HUES64 (cell line): ENCODE measurements around the gene HBB.

Experiments used
- H3K27ac ChIP-seq: 2 replicates; pipeline ENCODE4 v1.7.0; 2013; ENCODE audit warnings: low read depth, low read length, inconsistent platforms
- H3K27me3 ChIP-seq: 2 replicates; pipeline ENCODE4 v1.6.1; 2013; ENCODE audit warnings: mild to moderate bottlenecking, low read length; ENCODE audit not compliant: insufficient read depth
- H3K36me3 ChIP-seq: 2 replicates; pipeline ENCODE4 v1.6.1; 2013; ENCODE audit warnings: mild to moderate bottlenecking, low read length; ENCODE audit not compliant: insufficient read depth
- H3K4me1 ChIP-seq: 2 replicates; pipeline ENCODE4 v1.6.1; 2013; ENCODE audit warnings: mild to moderate bottlenecking, low read length, moderate library complexity; ENCODE audit not compliant: insufficient read depth
- H3K4me3 ChIP-seq: 2 replicates; pipeline ENCODE4 v1.5.1; 2013; ENCODE audit warnings: mild to moderate bottlenecking, low read length, moderate library complexity
- H3K9ac ChIP-seq: 2 replicates; pipeline ENCODE4 v1.6.1; 2013; ENCODE audit warnings: mild to moderate bottlenecking, low read depth, low read length
- H3K9me3 ChIP-seq: 2 replicates; pipeline ENCODE4 v1.6.1; 2013; ENCODE audit warnings: low read depth, low read length; ENCODE audit not compliant: insufficient read depth
- WGBS: fragments of 150-250, 120-280 bp; methylation state at CpG from one replicate; pipeline ENCODE4 v1.1.7; 2013; ENCODE audit warnings: missing lambda C conversion rate; 5-methylcytosine and 5-hydroxymethylcytosine counted together

Gene HBB

DNA sequence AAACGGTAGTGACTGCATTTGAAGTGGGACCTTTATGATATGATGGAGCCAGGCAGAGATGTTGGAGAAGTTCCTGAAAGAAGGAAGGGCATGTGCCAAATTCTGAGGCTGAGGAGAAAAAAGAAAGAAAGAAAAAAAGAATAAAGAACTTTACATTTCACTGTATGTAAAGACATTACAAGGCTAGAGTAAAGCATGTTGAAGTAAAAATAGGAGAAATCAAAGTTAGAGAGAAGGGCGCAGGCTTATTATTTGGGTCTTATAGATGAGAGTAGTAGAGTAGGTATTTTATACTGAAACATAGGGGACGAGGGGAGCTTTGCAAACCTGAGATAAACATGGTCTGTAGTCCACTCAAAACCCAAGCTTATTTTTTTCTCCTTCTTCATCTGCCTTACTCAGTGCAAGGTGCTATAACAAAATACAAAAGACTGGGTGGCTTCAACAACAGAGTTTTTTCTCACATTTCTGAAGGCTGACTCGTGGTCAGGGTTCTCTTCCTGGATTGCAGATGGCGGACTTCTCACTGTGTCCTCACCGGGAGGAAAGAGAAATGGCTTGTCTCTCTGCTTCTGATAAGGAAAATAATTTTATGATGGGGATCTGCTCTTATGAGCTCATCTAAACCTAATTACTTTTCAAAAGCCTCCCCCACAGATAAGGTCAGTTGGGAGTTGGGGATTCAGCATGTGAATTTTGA is 20.1 kb upstream of the HBB start:
- Histone ChIP-seq H3K9me3 (no peaks in the 10 kb centered on the region), H3K36me3 (no peaks in the 10 kb centered on the region), H3K9ac (no peak overlapping the region), H3K4me3 (no peak overlapping the region), H3K4me1 (no peaks in the 10 kb centered on the region), H3K27me3 (no peaks in the 10 kb centered on the region), H3K27ac (no peak overlapping the region)
- 95% methylated on average over 6 of the region's 6 CpGs for WGBS

DNA sequence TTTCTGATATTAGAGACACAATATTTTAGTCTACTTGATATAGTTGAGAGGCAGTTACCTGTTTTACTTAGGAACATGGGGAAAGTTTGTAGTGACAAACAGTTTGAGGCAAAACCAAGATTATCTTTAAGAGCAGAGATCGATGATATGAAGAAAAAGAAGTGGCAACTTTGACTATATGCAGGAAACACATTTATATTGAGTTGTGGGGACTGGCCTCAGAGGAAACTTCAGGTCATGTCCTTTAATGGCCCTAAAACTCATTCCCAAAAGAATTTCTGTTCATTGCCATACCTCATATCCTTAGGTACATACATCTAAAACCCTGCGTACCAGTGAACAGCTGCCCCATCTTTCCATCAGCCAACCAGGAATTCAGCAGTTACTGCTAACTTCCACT is 18.3 kb upstream of the HBB start:
- Histone ChIP-seq H3K4me3 (no peak overlapping the region), H3K36me3 (no peaks in the 10 kb centered on the region), H3K9me3 (no peaks in the 10 kb centered on the region), H3K9ac (no peak overlapping the region), H3K27ac (no peak overlapping the region), H3K27me3 (no peaks in the 10 kb centered on the region), H3K4me1 (no peaks in the 10 kb centered on the region)
- WGBS = 93% methylated on average over 2 of the region's 2 CpGs

- no peak overlapping the region for H3K9ac ChIP-seq
- no peaks in the 10 kb centered on the region for H3K9me3 ChIP-seq
- H3K27ac ChIP-seq = no peak overlapping the region
- H3K36me3 ChIP-seq = no peaks in the 10 kb centered on the region
- no peaks in the 10 kb centered on the region for H3K27me3 ChIP-seq
- no peak overlapping the region for H3K4me3 ChIP-seq
- 94% methylated on average over 4 of the region's 4 CpGs for WGBS
- H3K4me1 ChIP-seq = no peaks in the 10 kb centered on the region
Observed at GRCh38 chr11:5243816-5244180, 16.9 kb upstream of the HBB start.

GRCh38 chr11:5242933-5243815 is 16.3 kb upstream of the HBB start:
- no peak overlapping the region for H3K27ac ChIP-seq
- H3K4me1 ChIP-seq = no peaks in the 10 kb centered on the region
- no peaks in the 10 kb centered on the region for H3K36me3 ChIP-seq
- WGBS = 92% methylated on average over 7 of the region's 7 CpGs
- no peaks in the 10 kb centered on the region for H3K9me3 ChIP-seq
- no peak overlapping the region for H3K4me3 ChIP-seq
- no peaks in the 10 kb centered on the region for H3K27me3 ChIP-seq
- H3K9ac ChIP-seq = no peak overlapping the region

DNA sequence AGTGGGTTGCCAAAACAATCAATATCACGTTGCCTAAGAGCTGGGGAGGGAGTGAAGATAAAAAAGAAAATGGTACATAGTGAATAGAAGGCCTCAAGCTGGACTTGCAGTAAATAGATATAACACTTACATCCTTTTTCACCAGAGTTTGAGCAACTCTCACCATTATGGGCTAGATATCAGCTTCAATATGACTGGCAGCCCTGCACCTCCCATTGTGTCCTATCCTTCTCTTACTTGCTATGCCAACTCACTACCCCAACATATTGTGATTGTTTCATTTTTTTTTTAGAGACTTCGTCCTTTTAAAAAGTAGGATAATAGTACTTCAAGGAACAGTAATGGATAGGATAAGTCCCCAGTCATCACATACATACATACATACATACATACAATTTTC is 15.3 kb upstream of the HBB start:
- H3K9ac ChIP-seq = no peak overlapping the region
- no peaks in the 10 kb centered on the region for H3K36me3 ChIP-seq
- no peak overlapping the region for H3K27ac ChIP-seq
- WGBS = 91% methylated on average over 1 of the region's 2 CpGs
- no peaks in the 10 kb centered on the region for H3K9me3 ChIP-seq
- no peaks in the 10 kb centered on the region for H3K27me3 ChIP-seq
- no peak overlapping the region for H3K4me3 ChIP-seq
- H3K4me1 ChIP-seq = no peaks in the 10 kb centered on the region

GRCh38 chr11:5241458-5241857 is 14.6 kb upstream of the HBB start:
- H3K9me3 ChIP-seq = no peaks in the 10 kb centered on the region
- no peaks in the 10 kb centered on the region for H3K4me1 ChIP-seq
- 90% methylated on average over 3 of the region's 3 CpGs for WGBS
- no peaks in the 10 kb centered on the region for H3K36me3 ChIP-seq
- no peak overlapping the region for H3K9ac ChIP-seq
- no peaks in the 10 kb centered on the region for H3K27me3 ChIP-seq
- no peak overlapping the region for H3K4me3 ChIP-seq
- no peak overlapping the region for H3K27ac ChIP-seq

- Histone ChIP-seq H3K4me3 (no peak overlapping the region), H3K9me3 (no peaks in the 10 kb centered on the region), H3K27me3 (no peaks in the 10 kb centered on the region), H3K9ac (no peak overlapping the region), H3K36me3 (no peaks in the 10 kb centered on the region), H3K4me1 (no peaks in the 10 kb centered on the region), H3K27ac (no peak overlapping the region)
- WGBS = 90% methylated on average over 2 of the region's 2 CpGs
Observed at GRCh38 chr11:5240458-5240857, 13.6 kb upstream of the HBB start.

DNA sequence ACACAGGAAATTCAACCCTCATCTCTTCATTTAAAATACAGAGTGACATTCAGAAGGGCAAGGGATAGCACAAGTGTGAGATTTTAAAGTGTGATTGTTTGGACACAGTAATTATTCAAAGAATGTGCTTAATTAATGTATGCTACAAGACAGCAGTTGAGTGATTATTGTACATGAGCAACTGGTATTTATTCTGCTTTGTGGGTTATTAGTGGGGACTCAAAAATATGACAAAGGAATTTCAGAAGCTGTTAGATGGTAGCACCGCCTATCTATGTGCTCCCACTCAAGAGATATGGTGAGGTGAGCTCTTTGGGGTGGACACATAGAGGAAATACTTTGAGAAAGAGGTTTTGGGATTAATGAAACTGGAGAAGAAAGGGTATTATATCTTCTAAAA is 13.2 kb upstream of the HBB start:
- no peak overlapping the region for H3K4me3 ChIP-seq
- no peak overlapping the region for H3K9ac ChIP-seq
- no peaks in the 10 kb centered on the region for H3K36me3 ChIP-seq
- no peaks in the 10 kb centered on the region for H3K4me1 ChIP-seq
- no peaks in the 10 kb centered on the region for H3K9me3 ChIP-seq
- no peaks in the 10 kb centered on the region for H3K27me3 ChIP-seq
- WGBS = 100% methylated on average over 1 of the region's 1 CpG
- no peak overlapping the region for H3K27ac ChIP-seq

DNA sequence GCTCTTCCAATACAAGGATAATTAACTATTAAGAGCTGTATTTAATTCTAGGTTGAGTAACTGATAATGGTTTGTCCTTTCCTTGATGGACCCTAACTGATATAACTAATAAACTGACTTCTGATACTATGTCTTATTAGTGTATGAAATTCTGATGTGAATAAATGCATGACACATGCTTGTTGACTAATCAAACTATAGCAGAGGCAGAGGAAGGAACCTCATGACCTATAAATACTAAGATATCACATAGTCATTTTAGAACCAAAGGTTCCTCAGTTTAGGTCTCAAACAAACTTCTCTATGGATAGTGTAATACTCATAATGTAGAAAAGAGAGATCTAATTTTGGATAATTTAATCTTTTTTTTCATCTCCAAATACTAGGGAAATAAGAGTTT is 12.2 kb upstream of the HBB start:
- H3K9ac ChIP-seq = no peak overlapping the region
- no peak overlapping the region for H3K4me3 ChIP-seq
- no peak overlapping the region for H3K27ac ChIP-seq
- H3K9me3 ChIP-seq = no peaks in the 10 kb centered on the region
- H3K4me1 ChIP-seq = no peaks in the 10 kb centered on the region
- H3K27me3 ChIP-seq = no peaks in the 10 kb centered on the region
- no peaks in the 10 kb centered on the region for H3K36me3 ChIP-seq

DNA sequence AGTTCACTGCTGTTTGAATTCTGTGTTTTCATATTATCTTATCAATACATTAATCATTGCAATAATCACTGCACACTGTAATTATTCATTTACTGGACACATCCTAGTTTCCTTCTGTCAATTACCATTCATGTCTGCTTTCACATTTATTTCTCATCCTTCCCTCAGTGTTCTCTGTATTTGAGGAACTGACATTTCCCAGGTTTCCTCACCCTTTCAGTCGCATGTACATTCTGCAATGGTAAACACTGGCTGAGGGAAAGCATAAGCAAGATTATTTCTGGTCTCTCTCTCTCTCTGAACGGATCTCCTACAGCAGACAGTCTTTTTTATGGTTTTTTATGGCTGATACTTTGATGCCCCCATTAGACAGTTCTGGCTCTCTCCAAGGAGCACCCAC is 11.6 kb upstream of the HBB start:
- WGBS = 98% methylated on average over 2 of the region's 2 CpGs
- Histone ChIP-seq H3K4me3 (no peak overlapping the region), H3K9me3 (no peaks in the 10 kb centered on the region), H3K27ac (no peak overlapping the region), H3K36me3 (no peaks in the 10 kb centered on the region), H3K27me3 (no peaks in the 10 kb centered on the region), H3K9ac (no peak overlapping the region), H3K4me1 (no peaks in the 10 kb centered on the region)

- Histone ChIP-seq H3K9me3 (no peaks in the 10 kb centered on the region), H3K27ac (no peak overlapping the region), H3K4me3 (no peak overlapping the region), H3K4me1 (no peaks in the 10 kb centered on the region), H3K9ac (no peak overlapping the region), H3K27me3 (no peaks in the 10 kb centered on the region), H3K36me3 (no peaks in the 10 kb centered on the region)
- 98% methylated on average over 2 of the region's 2 CpGs for WGBS
Observed at GRCh38 chr11:5237420-5237819, 10.5 kb upstream of the HBB start.
